HG03439 (cell line): Measurements from ENCODE around the gene SLC37A3.

ENCODE experiments used
- ATAC-seq: cut with Tn5 transposase; IDR thresholded peaks from one replicate; pipeline ENCODE4 v1.9.1; 2021; ENCODE audit warnings: mild to moderate bottlenecking, moderate library complexity; ENCODE audit not compliant: unreplicated experiment

SLC37A3 gene

DNA sequence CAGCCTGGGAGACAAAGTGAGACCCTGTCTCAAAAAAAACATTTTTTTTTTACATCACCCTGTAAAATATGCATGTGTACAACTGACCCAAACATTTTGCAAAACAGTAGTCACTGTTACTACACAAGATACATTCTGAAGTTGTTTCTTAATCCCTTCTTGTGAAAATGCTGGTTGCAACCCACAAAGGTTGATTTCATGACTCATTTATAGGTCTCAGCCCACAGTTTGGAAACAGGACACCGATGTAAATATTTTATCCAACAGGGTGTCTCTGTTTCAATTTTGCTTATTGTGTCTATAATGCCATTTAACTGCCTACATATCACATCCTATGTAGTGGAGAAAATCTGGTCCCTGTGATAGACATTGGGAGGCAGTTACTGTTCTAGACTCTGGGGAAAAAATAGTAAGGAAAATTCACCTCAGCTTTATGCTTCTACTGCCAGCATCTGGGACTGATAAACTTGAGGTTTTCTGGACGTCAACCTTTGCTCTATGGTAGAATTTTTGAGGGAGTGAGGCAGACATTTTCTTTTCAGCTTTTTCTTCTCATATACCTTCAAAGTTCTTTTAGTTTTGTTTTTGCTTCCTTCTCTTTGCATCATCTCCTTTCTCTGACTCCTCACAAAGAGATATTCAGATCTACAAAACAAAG lies 4.0 kb upstream of the SLC37A3 start:
- no peak for ATAC-seq

DNA sequence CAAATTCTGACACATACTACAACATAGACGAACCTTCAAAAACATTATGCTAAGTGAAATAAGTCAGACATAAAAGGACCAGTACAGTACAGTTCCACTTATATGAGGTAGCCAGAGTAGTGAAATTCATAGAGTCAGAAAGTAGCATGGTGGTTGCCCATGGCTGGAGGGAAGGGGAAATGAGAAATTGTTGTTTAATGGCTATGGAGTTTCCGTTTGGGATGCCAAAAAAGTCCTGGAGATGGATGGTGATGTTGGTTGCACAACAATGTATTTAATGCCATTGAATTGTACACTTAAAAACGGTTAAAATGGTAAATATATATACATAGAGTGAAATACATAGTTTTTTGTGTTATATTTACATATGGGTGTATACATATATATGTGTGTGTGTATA lies 2.1 kb upstream of the SLC37A3 start:
- ATAC-seq = no peak

DNA sequence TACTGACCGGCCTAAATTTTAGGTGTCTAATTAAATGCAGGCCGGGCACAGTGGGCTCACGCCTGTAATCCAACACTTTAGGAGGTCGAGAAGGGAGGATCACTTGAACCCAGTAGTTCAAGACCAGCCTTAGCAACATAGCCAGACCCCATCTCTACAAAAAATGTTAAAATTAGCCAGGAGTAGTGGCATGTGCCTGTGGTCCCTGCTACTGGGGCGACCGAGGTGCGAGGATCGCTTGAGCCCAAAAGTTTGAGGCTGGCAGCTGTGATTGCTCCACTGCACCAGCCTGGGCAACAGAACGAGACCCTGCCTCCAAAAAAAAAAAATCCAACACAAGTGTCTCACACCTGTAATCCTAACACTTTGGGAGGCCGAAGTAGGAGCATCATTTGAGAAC lies 491 bp upstream of the SLC37A3 start:
- ATAC-seq = no peak

DNA sequence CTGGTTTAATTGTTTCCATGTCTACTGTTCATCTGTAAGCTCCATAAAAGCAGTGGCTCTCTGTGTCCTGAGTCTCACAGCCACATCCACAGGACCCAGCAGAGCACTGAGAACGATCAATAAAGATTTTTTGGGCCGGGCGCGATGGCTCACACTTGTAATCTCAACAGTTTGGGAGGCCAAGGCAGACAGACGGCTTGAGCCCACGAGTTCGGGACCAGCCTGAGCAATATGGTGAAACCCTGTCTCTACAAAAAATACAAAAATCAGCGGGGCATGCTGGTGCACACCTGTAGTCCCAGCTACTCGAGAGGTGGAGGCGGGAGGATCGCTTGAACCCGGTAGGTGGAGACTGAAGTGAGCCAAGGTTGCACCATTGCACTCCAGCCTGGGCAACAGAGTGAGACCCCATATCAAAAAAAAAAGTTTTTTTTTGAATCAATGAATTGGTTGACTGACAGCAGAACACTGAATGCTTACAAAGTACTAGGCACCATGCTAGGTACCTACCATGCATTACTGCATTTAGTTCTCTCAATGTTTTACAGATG lies 4.5 kb downstream of the SLC37A3 start:
- ATAC-seq = no peak

DNA sequence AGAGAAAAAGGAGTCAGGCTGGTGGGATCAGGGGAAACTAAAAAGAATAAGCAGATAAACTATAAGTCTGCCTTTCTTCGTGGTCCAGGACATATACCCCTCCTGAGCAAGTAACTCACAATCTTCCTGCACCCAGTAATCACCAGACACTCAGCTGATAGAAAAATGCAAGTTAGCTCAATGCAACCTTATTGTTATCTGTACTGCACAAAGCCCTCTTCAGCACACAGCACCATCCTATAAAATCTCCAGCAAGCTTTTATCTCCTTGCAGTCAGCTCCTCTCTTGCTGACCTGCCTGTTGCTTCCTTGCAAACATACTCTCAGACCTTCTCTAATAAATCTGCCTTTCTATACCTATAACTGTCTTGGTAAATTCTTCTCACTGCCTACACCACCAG lies 6.7 kb downstream of the SLC37A3 start:
- no peak for ATAC-seq

DNA sequence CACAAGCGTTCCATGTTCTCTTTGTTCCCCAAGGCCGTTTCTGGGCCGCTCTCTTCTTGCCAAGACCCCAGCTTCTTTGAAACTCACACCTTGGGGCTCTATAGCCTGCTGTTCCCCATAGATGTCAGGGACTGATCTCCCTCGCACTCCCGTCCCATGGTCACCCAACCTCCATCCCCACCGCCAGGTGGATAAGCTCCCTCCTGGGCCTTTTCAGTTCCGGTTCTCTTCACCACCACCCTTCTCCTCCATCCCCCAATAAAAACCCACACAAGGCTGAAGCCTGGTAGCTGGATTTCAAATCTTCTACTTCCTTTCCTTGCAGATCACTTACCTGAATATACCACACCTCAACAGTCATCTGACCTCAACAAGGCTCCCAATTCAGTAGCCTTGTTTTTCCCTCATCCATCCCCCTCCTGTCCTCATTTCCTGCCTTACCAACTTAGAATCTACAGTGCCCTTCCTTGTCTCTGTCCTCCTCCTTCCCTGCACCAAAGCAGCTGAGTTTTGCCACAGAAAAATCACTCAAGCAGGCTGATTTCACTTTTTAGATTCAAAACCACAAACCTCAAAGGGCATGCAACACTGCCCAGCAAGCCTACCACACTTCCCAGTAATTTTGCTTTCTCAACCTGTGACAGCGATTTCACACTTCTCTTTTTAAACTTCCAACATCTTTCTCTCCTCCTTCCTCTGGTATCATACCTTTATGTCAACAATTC lies 7.7 kb downstream of the SLC37A3 start:
- no peak for ATAC-seq

DNA sequence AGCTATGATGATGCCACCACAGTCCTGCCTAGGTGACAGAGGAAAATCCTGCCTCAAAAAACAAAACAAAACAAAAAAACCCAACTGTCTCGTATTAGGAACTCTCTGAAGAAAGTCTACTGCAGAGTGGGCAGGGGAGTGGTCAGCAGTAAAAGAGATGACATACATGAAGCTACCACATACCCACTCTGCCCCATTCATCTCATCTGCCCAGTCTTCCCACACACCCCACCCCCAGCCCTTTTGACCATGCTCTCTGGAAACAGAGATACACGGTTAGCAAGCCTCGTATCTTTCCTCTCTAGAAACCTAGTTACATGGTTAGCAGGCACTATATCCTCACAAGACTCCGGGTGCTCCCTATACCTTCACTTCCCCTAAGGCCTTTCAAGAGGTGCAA lies 8.3 kb downstream of the SLC37A3 start:
- ATAC-seq = no peak

DNA sequence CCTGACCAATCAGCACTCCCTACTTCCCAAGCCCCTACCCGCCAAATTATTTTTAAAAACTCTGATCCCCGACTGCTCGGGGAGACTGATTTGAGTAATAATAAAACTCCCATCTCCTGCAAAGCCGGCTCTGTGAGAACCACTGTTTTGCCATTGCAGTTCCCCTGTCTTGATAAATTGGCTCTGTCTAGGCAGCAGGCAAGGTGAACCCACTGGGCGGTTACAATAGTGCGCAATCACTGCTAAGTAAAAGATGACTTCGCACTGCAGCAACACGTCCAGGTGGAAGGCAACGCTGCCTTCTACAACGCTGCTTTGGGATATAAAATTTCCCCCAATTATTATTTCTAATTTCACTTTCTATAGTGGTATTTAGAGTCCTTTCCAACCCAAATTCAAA lies 8.9 kb downstream of the SLC37A3 start:
- ATAC-seq = no peak

DNA sequence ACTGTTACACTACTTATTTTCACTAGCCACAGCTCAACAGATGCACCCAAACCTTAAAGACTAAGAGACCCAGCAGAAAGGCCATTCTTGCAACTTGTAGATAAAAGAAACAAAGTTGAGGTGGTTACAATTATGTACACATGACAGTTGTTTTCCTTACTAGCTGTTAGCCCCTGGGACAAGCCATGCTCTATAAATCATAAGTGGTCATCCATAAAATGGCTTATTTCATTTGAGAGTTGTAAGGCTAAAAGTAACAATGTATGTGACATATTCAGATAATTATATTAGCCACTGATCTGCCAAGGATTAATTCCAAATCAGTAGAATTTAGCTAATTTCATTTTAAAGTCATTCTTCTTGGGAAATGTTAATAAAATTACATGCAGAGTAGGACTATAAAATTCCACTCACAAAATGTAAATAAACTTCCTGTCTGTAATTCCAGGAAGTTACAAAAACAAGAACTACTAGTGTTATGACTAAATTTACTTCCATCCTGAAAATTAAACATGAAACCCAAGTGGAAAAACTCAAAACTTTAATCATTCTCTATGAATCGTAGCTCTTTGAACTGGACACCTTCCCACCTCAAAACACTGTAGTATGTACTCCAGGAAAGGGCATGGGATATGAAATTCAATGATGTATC lies 13.3 kb downstream of the SLC37A3 start:
- ATAC-seq = no peak

DNA sequence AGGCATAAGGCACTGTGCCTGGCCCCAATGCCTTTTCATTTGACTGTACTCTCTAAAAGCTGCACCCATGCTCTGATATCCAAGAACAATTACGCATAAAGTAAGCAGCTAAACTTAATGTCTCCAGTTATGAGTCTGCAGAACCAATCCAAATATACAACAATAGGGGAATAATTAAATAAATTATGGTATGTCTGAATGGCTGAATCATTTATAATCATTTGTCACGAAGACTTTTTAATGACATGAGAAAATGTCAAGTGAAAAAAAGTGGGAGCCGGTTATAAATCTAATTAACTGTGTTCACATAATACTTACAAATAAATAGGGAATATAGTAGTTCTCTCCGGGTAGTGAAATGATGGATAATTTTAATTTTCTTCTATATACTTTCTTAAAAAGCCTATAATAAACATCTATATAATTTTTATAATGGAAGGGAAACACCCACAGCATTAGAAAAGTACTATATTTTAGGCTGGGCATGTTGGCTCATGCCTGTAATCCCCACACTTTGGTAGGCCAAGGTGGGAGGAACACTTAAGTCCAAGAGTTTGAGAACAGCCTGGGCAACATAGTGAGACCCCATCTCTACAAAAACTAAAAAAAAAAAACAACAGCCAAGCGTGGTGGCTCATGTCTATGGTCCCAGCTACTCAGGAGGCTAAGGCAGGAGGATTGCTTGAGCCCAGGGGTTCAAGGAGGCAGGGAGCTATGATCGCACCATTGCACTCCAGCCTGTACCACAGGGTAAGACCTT lies 14.2 kb downstream of the SLC37A3 start:
- no peak for ATAC-seq

DNA sequence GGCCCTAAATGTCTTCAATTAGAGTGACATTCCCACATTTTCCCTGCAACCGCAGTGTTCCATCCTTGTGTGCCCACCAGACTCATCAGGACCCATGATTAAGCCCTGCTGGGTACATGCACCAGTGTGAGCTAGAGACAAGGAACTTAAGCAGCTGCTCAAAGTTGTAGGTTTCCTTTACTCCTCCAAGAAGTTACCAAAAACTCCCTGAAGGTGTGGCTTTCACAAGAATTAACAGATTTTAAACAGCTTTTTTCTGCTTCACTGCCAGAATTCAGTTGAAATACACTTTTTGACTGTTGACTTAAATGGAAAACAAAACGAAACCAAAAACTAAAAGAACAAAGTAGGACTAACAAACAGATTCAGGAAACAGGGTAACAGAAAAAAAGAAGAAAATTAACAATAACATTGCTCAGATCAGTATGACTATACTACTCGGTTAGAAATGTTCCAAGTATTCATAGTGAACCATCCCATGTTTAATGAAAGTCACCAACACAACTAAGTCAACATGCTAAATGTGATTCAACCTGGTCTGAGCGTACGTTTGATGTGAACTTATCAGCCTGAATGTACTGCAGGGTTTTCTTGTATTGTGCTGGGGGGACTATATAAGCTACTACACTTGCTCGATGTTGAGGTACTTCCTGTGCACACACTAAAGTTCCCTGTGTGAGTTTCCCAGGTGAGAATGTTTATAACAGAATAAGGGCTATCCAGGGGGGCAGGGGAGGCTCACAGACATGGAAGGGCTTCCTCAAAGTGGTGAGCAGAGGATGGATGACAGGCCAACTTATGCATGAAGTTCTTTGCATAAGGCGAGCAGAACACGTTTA lies 22.2 kb downstream of the SLC37A3 start:
- no peak for ATAC-seq

DNA sequence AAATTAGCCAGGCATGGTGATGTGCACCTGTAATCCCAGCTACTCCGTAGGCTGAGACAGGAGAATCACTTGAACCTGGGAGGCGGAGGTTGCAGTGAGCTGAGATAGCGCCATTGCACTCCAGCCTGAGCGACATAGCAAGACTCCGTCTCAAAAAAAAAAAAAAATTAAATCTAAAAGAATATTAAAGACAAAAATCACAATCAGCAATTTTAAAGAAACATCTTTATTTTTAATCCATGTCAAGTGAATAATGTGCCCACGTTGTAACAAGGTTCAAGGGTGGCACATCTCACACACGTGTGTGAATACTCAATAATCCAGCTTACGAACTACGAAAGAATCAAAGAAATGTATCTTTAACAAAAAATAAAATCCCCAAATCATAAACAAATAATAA lies 23.0 kb downstream of the SLC37A3 start:
- ATAC-seq = no peak

DNA sequence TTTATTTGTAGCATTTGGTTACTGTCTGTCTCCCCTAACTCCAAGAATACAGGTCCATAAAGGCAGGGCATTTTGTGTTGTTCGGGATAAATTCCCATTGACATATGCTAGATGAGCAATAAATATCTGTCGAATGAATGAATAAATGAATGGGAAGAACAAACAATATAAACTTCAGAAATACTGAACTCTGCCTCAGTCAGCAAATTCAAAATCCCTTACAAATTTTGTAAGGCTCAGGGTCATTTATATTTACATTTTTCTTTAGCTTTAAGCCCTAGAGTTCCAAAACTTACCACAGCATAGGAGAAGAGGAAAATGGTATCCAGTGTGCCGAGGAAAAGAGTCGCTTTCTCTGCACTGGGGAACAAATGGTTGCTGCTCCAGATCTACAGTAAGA lies 29.0 kb downstream of the SLC37A3 start:
- ATAC-seq = no peak

DNA sequence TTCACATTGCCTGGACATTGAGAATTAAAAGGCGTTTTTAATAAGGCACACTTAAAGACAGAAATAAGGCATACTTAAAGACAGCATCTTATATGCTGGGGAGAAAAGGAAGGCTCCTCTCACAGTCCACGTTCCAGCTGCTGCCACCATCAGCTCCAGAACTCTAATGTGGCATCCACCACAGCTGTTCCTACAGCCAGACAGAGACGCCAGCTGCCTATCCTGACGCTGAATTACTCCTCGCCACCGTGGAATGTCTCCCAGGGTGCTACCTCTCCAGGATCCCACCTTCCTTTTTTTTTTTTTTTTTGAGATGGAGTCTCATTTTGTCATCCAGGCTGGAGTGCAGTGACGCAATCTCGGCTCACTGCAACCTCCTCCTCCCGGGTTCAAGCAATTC lies 30.8 kb downstream of the SLC37A3 start:
- ATAC-seq = no peak

DNA sequence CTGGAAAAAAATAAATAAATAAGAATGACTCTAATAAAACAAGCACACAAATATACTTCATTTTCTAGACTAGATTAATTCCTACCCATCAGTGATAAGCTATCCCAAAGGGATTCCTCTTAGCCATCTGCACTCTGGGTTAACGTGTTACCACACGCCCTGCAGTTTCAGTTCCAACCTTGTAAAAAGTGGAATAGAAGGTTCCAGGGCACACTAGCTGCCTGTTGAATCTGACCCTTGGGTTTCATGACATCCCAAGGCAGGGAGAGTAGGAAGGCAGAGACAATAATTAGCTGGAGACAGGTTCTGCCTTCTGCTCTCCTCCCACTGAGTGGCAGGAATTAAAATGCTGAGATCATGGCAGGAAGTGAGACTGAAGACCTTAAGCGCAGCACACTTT lies 33.5 kb downstream of the SLC37A3 start:
- ATAC-seq = no peak

DNA sequence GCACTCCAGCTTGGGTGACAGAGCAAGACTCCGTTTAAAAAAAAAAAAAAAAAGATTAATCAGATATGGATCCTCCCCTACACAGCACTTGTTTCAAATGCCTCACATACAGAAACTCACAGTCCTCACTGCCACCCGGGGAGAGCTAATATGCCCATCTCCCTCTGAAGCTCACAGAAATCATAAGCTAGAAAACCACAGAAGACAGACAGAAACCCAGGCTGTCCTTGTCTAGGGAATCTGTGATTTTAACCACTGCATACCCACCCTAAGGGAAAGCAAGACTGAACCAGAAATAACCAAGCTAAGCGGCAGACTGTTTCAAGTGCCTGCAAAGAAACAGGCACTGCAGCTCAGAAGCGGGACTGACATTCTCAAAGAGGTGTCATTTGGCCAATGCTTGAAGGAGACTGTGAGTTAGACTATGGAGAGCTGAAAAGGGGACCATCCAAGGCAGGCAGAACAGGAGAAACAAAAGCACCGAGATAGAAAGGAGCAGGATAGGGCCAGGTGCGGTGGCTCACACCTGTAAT lies 37.6 kb downstream of the SLC37A3 start:
- ATAC-seq = no peak

DNA sequence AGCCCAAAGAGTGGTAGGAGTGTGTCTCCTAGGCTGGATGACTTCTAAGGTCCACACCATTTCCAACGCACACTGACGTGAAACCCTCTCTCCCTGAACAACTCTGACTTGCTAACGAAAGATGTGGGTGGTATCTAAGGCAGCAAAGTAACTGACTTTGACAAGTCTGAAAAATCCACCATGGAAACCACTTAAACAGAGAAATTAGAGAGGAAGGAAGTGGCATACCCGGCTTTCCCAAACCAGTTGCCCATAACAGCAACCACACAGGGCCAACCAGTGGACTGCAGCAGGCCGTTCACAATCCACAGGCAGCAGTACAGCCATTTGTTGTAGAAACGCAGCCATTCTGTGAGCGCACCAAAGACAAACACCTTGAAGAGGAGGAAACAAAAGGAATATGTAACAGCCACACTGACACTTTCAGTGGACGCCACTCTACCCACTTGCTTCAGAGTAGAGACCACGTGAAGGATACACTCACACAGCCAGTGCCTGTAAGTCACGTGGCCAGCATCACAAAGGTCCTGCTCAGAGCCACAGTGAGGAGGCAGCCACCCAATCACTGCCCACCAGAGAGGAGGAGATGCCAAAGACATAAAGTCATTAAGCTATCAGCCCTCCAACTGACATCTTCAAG lies 39.8 kb downstream of the SLC37A3 start:
- ATAC-seq = no peak

DNA sequence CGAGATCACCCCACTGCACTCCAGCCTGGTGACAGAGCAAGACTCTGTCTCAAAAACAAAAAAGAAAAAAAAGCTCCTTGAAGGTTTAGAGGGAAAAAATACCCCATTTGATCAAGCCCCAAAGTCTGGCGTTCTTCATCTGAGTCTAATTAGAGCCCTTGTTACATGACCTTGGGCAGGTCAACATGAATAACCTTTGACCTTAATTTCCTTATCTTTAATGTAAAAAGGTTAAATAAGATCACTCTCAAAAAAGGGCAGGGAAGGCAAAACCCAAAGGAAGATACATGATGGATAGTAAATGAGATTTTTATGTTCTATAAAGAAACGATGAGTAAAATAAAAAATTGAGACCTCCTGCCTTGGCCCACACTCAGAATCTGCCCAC lies 40.3 kb downstream of the SLC37A3 start:
- no peak for ATAC-seq

DNA sequence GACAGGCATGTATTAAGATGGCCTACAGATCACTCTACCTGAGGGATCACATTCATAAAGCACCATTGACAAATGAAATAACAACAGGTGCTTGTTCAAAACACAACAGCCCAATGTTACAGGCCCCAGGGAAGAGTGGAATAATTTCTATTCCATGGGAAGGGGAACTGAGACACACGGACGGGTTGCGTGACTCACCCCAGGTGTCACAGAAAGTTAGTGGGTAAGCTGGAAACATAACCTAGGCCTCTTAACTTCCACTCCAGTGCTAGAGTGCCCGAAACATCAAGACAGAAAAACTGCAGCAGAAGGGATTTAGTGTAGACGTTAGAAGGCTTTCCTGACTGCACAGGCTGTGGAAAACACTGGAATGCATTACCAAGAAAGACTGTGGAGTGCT lies 48.3 kb downstream of the SLC37A3 start:
- no peak for ATAC-seq
